Colonic mucosa (tissue), 4 donors: ENCODE measurements around the gene COX8A. TPM values are rescaled to one million over a fixed set of nuclear protein-coding genes. Genes with fewer than 3 reads are reported as not detected.

Experiments
- DNase-seq: peaks from one replicate; pipeline ENCODE4 v3.0.0-alpha.2; 2020
- H3K27ac ChIP-seq: fragments of 200-600 bp; one replicate; pipeline ENCODE4 v1.8.0; 2021
- H3K27me3 ChIP-seq: fragments of 200-600 bp; one replicate; pipeline ENCODE4 v1.8.0; 2021
- H3K36me3 ChIP-seq: fragments of 200-600 bp; one replicate; pipeline ENCODE4 v1.8.0; 2021
- H3K4me1 ChIP-seq: fragments of 200-600 bp; one replicate; pipeline ENCODE4 v1.8.0; 2021; ENCODE audit warnings: mild to moderate bottlenecking
- H3K4me3 ChIP-seq: fragments of 200-600 bp; one replicate; pipeline ENCODE4 v1.8.0; 2021
- H3K9ac ChIP-seq, 2 donors: one replicate each; pipeline ENCODE4 v1.7.0; 2013; ENCODE audit warnings: control low read depth in 2 of 2, low read depth in 2 of 2, low read length in 2 of 2
- H3K9me3 ChIP-seq: fragments of 200-600 bp; one replicate; pipeline ENCODE4 v1.8.0; 2021
- CTCF ChIP-seq: fragments of 200-600 bp; IDR thresholded peaks from one replicate; pipeline ENCODE4 v1.8.0; 2022; ENCODE audit warnings: antibody characterized with exemption, mild to moderate bottlenecking
- intact Hi-C: fragments of 100-400 bp; cut with DNase I; formaldehyde crosslinking; loops from one replicate; pipeline ENCODE4 v1.14.1; 2022
- total RNA-seq, 2 donors: library from RNA; stranded (reverse); fragmentation: NEBNext Ultra II Directional in 1 of 2; extraction: Animal tissue kit (Norgen Biotek cat#: 25700) in 1 of 2; gene quantifications; one replicate each; pipeline ENCODE4 v1.2.1, GENCODE V29; 2021
- donor health status: healthy.
- donor health status: DM: no; HTN: no; CAD: no.
- donor health status: DM: no; HTN: no; CAD: no.

COX8A gene
- total RNA-seq, 2 donors from 2014 or later, result 647 to 875 TPM

GRCh38 chr11:64020976-64021756 lies 46.7 kb downstream of the COX8A start:
- intact Hi-C loops, result no loop called here
- H3K9ac ChIP-seq, result no peak overlapping the region
- no peaks in the 10 kb centered on the region for H3K27me3 ChIP-seq
- DNase-seq, result no peak
- no peaks in the 10 kb centered on the region for H3K9me3 ChIP-seq
- no peak overlapping the region for H3K4me3 ChIP-seq
- no peaks in the 10 kb centered on the region for H3K36me3 ChIP-seq
- no peak overlapping the region for H3K27ac ChIP-seq
- H3K4me1 ChIP-seq, result no peaks in the 10 kb centered on the region
- no peak for TF ChIP-seq CTCF

GRCh38 chr11:64021757-64022093 lies 47.3 kb downstream of the COX8A start:
- no peaks in the 10 kb centered on the region for H3K9me3 ChIP-seq
- no peak for TF ChIP-seq CTCF
- DNase-seq, result no peak

GRCh38 chr11:64022125-64022784 lies 47.8 kb downstream of the COX8A start:
- Histone ChIP-seq H3K9ac (no peak overlapping the region), H3K36me3 (no peaks in the 10 kb centered on the region)
- intact Hi-C loops, result no loop called here

More at GRCh38 chr11:64021757-64022093, 47.3 kb downstream of the COX8A start:
- H3K4me1 ChIP-seq, result no peaks in the 10 kb centered on the region
- no peak overlapping the region for H3K27ac ChIP-seq
- H3K4me3 ChIP-seq, result no peak overlapping the region
- H3K36me3 ChIP-seq, result no peaks in the 10 kb centered on the region
- no peak overlapping the region for H3K9ac ChIP-seq
- intact Hi-C loops, result no loop called here
- H3K27me3 ChIP-seq, result no peaks in the 10 kb centered on the region

DNA sequence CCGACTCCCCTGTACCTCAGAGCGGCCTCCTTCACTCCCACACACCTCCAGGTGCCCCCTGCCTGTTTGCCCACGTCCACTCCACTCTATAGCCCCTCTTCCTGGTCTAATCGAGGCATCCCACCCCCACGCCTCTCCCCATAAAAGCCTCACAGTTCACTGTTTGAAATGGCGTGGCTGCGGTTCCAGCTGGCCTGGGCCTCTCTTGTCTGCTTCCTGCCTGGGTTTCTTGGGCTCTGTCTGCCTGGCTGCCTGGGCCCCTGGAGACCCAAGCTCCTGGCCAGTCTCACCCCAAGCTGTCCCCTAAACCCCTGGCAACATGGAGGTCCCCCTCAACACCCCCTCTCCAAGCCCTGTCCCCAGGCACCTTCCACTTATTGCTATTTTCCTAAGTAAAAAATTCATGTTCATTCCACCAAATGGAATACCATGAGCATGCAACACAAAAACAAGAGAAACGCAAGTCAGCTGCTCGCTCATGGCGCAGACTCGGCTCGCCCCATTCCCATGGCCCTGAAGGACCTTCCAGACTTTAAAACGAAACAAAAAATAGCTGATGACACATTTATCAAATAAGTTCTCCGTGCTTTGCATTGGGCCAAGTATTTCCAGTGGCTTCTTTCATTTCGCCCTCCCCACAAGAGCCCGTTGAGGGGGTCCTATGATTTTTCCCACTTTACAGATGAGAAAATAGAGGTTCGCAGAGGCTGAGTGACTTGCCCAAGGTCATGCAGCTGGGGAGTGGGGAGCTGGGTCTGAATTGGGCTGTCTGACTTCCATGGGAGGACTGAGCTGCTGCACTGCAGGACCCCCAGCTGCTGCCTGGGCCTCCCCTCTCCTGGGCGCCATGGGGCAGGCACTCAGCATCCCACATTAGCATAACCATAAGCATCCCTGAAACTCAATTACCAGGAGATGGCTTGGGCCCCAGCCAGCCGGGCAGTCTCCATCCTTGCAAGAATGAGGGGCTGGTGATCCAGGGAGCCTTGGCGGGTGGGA lies 49.6 kb downstream of the COX8A start:
- Histone ChIP-seq H3K27ac (no peak overlapping the region), H3K4me1 (no peaks in the 10 kb centered on the region), H3K36me3 (no peaks in the 10 kb centered on the region), H3K9me3 (no peaks in the 10 kb centered on the region), H3K27me3 (no peaks in the 10 kb centered on the region), H3K4me3 (no peak overlapping the region), H3K9ac (no peak overlapping the region)
- no peak for TF ChIP-seq CTCF
- intact Hi-C loops, result no loop called here
- DNase-seq, result no peak

More at GRCh38 chr11:64022125-64022784, 47.8 kb downstream of the COX8A start:
- no peak overlapping the region for H3K4me3 ChIP-seq
- DNase-seq, result no peak
- H3K27me3 ChIP-seq, result no peaks in the 10 kb centered on the region
- no peaks in the 10 kb centered on the region for H3K4me1 ChIP-seq
- TF ChIP-seq CTCF, result no peak
- H3K27ac ChIP-seq, result no peak overlapping the region
- H3K9me3 ChIP-seq, result no peaks in the 10 kb centered on the region

DNA sequence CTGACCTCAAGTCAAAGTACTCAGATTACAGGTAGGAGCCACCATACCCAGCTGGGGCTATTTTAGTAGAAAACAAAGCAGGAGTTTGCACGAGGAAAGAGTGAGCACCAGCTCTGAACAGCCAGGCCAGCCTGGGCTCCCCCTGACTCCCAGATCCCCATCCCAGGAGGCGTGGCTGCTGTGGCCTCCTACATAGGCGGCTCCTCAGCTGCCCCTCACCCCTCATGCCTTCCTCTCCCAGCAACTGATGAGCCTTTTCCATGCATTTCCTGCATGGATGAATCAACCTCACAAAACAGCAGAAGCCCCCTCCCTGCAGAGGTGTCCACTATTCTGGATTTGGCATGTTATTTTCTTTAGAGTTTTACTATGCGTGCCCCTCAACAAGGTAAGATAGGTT lies 50.8 kb downstream of the COX8A start:
- H3K4me1 ChIP-seq, result no peaks in the 10 kb centered on the region
- no peaks in the 10 kb centered on the region for H3K36me3 ChIP-seq
- no peak overlapping the region for H3K9ac ChIP-seq
- TF ChIP-seq CTCF, result no peak
- no peak for DNase-seq
- H3K4me3 ChIP-seq, result no peak overlapping the region
- H3K9me3 ChIP-seq, result no peaks in the 10 kb centered on the region
- intact Hi-C loops, result no loop called here
- H3K27me3 ChIP-seq, result no peaks in the 10 kb centered on the region
- H3K27ac ChIP-seq, result no peak overlapping the region
